ENCODE data around the gene STPG2. TPM values are rescaled to one million over a fixed set of nuclear protein-coding genes. Genes with fewer than 3 reads are reported as not detected.

STPG2 gene
- total and polyA plus RNA-seq, 4 donors: 0.05 to 0.67 (median 0.28) TPM; not detected in 1

DNA sequence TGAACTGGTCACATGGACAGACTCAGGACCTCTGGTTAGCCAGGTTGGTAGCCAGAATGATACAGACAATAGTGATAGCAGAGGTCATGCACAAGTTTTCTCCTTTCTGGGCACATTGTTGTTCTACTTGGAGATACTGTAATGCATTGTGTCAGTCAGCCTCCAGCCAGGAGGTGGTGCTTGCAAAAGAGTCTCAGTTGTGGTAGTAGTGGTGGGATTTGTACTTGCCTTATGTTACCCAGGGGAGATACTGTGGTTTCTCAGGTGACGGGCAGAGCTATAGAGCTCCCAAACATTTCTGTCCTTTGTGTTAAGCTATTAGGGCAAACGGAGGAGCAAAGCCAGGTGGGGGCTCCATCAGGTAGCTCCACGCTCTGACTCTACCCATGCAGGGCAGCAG lies 190.5 kb downstream of the STPG2 start (continued):
- TF ChIP-seq, protein P1, sequence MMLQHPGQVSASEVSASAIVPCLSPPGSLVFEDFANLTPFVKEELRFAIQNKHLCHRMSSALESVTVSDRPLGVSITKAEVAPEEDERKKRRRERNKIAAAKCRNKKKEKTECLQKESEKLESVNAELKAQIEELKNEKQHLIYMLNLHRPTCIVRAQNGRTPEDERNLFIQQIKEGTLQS (IDR thresholded peaks at IDR 0.05): no peak

GRCh38 chr4:97950836-97951235 lies 192.4 kb downstream of the STPG2 start:
- TF ChIP-seq EGR1 (IDR thresholded peaks at IDR 0.05; ENCODE audit: low read depth in 2 of 2) (no peak), GABPA (IDR thresholded peaks at IDR 0.05 in 1 of 2, conservative IDR thresholded peaks at IDR 0.05 in 1 of 2) (no peak)
- Histone ChIP-seq H3K27me3 (ENCODE audit: control insufficient read depth in 4 of 4, insufficient read depth in 4 of 4, low read length in 3 of 4) (no peaks in the 10 kb centered on the region), H3K4me1 (ENCODE audit: control insufficient read depth in 4 of 4, insufficient read depth in 4 of 4, low read length in 3 of 4) (no peaks in the 10 kb centered on the region), H3K27ac (ENCODE audit: low read depth in 1 of 2, low read length in 2 of 2) (no peak overlapping the region), H3K9me3 (ENCODE audit: control insufficient read depth in 4 of 4, low read length in 3 of 4) (peaks cover 0 to 4% (median 2%) of the 10 kb centered on the region in 4 donors), H3K36me3 (ENCODE audit: control insufficient read depth in 4 of 4, insufficient read depth in 3 of 4, low read depth in 1 of 4, low read length in 3 of 4) (no peaks in the 10 kb centered on the region), H3K9ac (ENCODE audit: low read depth in 1 of 2, low read length in 2 of 2) (no peak overlapping the region), H3K4me3 (ENCODE audit: low read depth in 1 of 3, low read length in 3 of 3) (no peak overlapping the region)
- DNase-seq (ENCODE audit: low spot score): no peak

DNA sequence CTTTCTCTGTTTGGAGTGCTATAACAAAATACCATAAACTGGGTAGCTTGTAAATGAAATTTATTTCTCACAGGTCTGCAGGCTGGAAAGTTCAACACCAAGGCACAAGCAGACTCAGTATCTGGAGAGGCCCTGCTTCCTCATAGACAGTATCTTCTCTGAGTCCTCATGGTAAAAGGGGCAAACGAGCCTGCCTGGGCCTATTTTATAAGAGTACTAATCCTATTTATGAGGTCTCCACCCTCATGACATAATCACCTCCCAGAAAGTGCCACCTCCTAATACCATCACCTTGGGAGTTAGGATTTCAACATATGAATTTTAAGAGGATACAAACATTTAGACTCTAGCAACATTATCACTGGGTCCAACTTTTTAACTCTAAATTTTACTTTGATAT lies 200.3 kb downstream of the STPG2 start:
- Histone ChIP-seq H3K36me3 (ENCODE audit: control insufficient read depth in 4 of 4, insufficient read depth in 3 of 4, low read depth in 1 of 4, low read length in 3 of 4) (peaks cover 0 to 2% (median 0%) of the 10 kb centered on the region in 4 donors), H3K9me3 (ENCODE audit: control insufficient read depth in 4 of 4, low read length in 3 of 4) (peaks cover 0 to 13% (median 6%) of the 10 kb centered on the region in 4 donors), H3K9ac (ENCODE audit: low read depth in 1 of 2, low read length in 2 of 2) (no peak overlapping the region), H3K27ac (ENCODE audit: low read depth in 1 of 2, low read length in 2 of 2) (no peak overlapping the region), H3K27me3 (ENCODE audit: control insufficient read depth in 4 of 4, insufficient read depth in 4 of 4, low read length in 3 of 4) (no peaks in the 10 kb centered on the region), H3K4me3 (ENCODE audit: low read depth in 1 of 3, low read length in 3 of 3) (no peak overlapping the region), H3K4me1 (ENCODE audit: control insufficient read depth in 4 of 4, insufficient read depth in 4 of 4, low read length in 3 of 4) (no peaks in the 10 kb centered on the region)
- TF ChIP-seq FOXA1 (IDR thresholded peaks at IDR 0.05) (no peak), REST (IDR thresholded peaks at IDR 0.05) (no peak)
- TF ChIP-seq, protein P1 (IDR thresholded peaks at IDR 0.05): no peak
- 62% methylated on average over 1 of the region's 1 CpG for WGBS
- no peak for DNase-seq (ENCODE audit: low spot score)

GRCh38 chr4:97942137-97942536 lies 201.1 kb downstream of the STPG2 start:
- Histone ChIP-seq H3K4me1 (ENCODE audit: control insufficient read depth in 4 of 4, insufficient read depth in 4 of 4, low read length in 3 of 4) (no peaks in the 10 kb centered on the region), H3K4me3 (ENCODE audit: low read depth in 1 of 3, low read length in 3 of 3) (no peak overlapping the region), H3K9ac (ENCODE audit: low read depth in 1 of 2, low read length in 2 of 2) (no peak overlapping the region), H3K36me3 (ENCODE audit: control insufficient read depth in 4 of 4, insufficient read depth in 3 of 4, low read depth in 1 of 4, low read length in 3 of 4) (peaks cover 0 to 2% (median 0%) of the 10 kb centered on the region in 4 donors), H3K27me3 (ENCODE audit: control insufficient read depth in 4 of 4, insufficient read depth in 4 of 4, low read length in 3 of 4) (no peaks in the 10 kb centered on the region), H3K27ac (ENCODE audit: low read depth in 1 of 2, low read length in 2 of 2) (no peak overlapping the region), H3K9me3 (ENCODE audit: control insufficient read depth in 4 of 4, low read length in 3 of 4) (peaks cover 0 to 11% (median 6%) of the 10 kb centered on the region in 4 donors)
- no peak for DNase-seq (ENCODE audit: low spot score)
- WGBS: 60% methylated on average over 1 of the region's 1 CpG
- no peak for TF ChIP-seq EGR1 (IDR thresholded peaks at IDR 0.05; ENCODE audit: low read depth in 2 of 2)
- no peak for TF ChIP-seq TAF1 (conservative IDR thresholded peaks at IDR 0.05)
- TF ChIP-seq JUND (IDR thresholded peaks at IDR 0.05): no peak
- TF ChIP-seq, protein P1 (IDR thresholded peaks at IDR 0.05): no peak
- TF ChIP-seq ZBTB33 (IDR thresholded peaks at IDR 0.05): no peak
- no peak for TF ChIP-seq RAD21 (IDR thresholded peaks at IDR 0.05)
- TF ChIP-seq RXRA (IDR thresholded peaks at IDR 0.05): no peak
- no peak for TF ChIP-seq YY1 (IDR thresholded peaks at IDR 0.05)
- no peak for TF ChIP-seq FOXA1 (IDR thresholded peaks at IDR 0.05)
- TF ChIP-seq NR2F2 (IDR thresholded peaks at IDR 0.05): no peak
- no peak for TF ChIP-seq CTCF (IDR thresholded peaks at IDR 0.05; ENCODE audit: low read depth, low read length, missing input control)
- TF ChIP-seq MAX (IDR thresholded peaks at IDR 0.05): no peak
- no peak for TF ChIP-seq FOXA2 (IDR thresholded peaks at IDR 0.05)
- no peak for TF ChIP-seq GABPA (IDR thresholded peaks at IDR 0.05 in 1 of 2, conservative IDR thresholded peaks at IDR 0.05 in 1 of 2)

Measured in liver (tissue), 9 donors.